SU-DHL-6 (cell line): Measurements from ENCODE around the gene SLC27A4.

Experiments
- H2AFZ ChIP-seq: fragments of 200-600 bp; sonication (generic); 2 replicates; pipeline ENCODE4 v1.6.1; 2014; ENCODE audit warnings: low read depth, mild to moderate bottlenecking, moderate library complexity, mixed read lengths, antibody characterized with exemption, low read length; ENCODE audit not compliant: severe bottlenecking
- H3F3A ChIP-seq: fragments of 200-600 bp; shearing (Covaris generic); 2 replicates; pipeline ENCODE4 v1.6.0; 2016; ENCODE audit warnings: antibody characterized with exemption, mild to moderate bottlenecking; ENCODE audit not compliant: insufficient read depth
- H3K27ac ChIP-seq: fragments of 200-600 bp; sonication (generic); 2 replicates; pipeline ENCODE4 v1.5.1; 2016; ENCODE audit warnings: low read depth, mild to moderate bottlenecking, low read length, moderate library complexity, mixed read lengths
- H3K27me3 ChIP-seq: fragments of 200-600 bp; sonication (generic), shearing (Covaris generic); 2 replicates; pipeline ENCODE4 v1.6.0; 2014; ENCODE audit warnings: mild to moderate bottlenecking, low read length
- H3K36me3 ChIP-seq: fragments of 200-600 bp; sonication (generic); 2 replicates; pipeline ENCODE4 v1.6.1; 2014; ENCODE audit warnings: mild to moderate bottlenecking, low read length, mixed read lengths
- H3K4me2 ChIP-seq: fragments of 300-600, 200-600 bp; shearing (Covaris generic), sonication (generic); 2 replicates; pipeline ENCODE4 v1.6.0; 2014; ENCODE audit warnings: low read length, low read depth, mild to moderate bottlenecking; ENCODE audit not compliant: poor library complexity, severe bottlenecking
- H3K4me3 ChIP-seq: fragments of 200-600 bp; sonication (generic); 2 replicates; pipeline ENCODE4 v1.5.1; 2014; ENCODE audit warnings: antibody characterized with exemption, low read length, mild to moderate bottlenecking, mixed read lengths; ENCODE audit not compliant: insufficient read depth, poor library complexity, severe bottlenecking
- H3K79me2 ChIP-seq: fragments of 200-600 bp; sonication (generic); 2 replicates; pipeline ENCODE4 v1.6.1; 2014; ENCODE audit warnings: mild to moderate bottlenecking, low read length, moderate library complexity; ENCODE audit not compliant: insufficient read depth
- H3K9ac ChIP-seq: fragments of 200-600 bp; sonication (generic); 2 replicates; pipeline ENCODE4 v1.7.0; 2014; ENCODE audit warnings: mild to moderate bottlenecking, low read length
- H3K9me2 ChIP-seq: fragments of 200-600 bp; sonication (generic); replicated peaks from 2 replicates; pipeline ENCODE4 v1.6.1; 2014; ENCODE audit warnings: low read length; ENCODE audit not compliant: insufficient read depth
- H3K9me3 ChIP-seq: fragments of 200-600 bp; sonication (generic); 2 replicates; pipeline ENCODE4 v1.6.1; 2014; ENCODE audit warnings: low read length, mixed read lengths; ENCODE audit not compliant: insufficient read depth
- H4K20me1 ChIP-seq: fragments of 200-600 bp; sonication (generic); 2 replicates; pipeline ENCODE4 v1.6.1; 2014; ENCODE audit warnings: low read depth, mild to moderate bottlenecking, antibody characterized with exemption, low read length, moderate library complexity, mixed read lengths
- EZH2phosphoT487 ChIP-seq: fragments of 200-600 bp; sonication (generic), shearing (Covaris generic); conservative IDR thresholded peaks from 2 replicates; pipeline ENCODE4 v1.6.1; 2018; ENCODE audit warnings: mild to moderate bottlenecking, antibody characterized with exemption, low read length, moderate library complexity, mixed read lengths
- TF ChIP-seq, protein P1 (sequence below): fragments of 200-600 bp; sonication (generic); IDR thresholded peaks from one replicate; pipeline ENCODE4 v1.5.1; 2017; ENCODE audit warnings: antibody characterized with exemption, mild to moderate bottlenecking, low read length, moderate library complexity; ENCODE audit not compliant: insufficient read depth, poor library complexity, severe bottlenecking

Gene SLC27A4

DNA sequence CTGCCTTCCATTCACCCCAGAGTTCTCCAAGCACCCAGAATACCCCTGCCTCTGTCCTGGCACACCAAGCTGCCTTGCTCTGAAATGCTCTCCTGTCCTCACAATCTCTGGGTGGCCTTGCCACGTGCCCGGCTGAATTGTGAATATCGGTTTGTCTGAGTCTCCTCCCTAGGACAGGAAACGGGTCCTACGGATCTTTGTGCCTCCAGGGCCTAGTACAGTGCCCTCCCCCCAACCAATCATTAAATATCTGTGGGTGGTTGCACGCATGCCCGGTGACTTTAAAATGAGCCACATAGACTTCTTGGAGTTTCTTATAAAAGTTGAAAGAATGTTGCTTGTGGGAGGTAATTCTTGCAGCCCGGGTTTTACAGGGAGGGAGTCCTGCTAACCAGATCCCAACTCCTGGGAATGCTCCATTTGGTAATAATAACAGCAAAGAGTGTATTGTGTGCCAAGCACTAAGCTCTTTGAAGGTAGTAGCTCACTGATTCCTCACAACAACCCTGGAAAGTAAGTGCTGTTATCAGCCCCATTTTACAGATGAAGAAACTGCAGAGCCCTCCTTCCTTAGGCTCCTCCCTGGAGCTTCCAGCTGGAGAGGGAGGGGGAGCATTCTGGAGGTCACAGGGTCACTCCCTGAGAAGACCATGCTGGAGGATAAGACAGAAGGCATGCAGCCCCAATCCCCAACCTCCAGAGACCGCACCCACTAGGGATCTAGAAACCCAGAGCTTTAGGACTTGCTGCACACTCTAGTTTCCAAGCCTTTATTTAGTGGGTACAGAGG, 54.2 kb downstream of the SLC27A4 start:
- Histone ChIP-seq H3F3A (no peaks in the 10 kb centered on the region), H3K9me2 (no peaks in the 10 kb centered on the region), H3K4me2 (no peak overlapping the region), H3K27ac (no peak overlapping the region), H3K27me3 (no peaks in the 10 kb centered on the region), H3K9me3 (no peaks in the 10 kb centered on the region), H3K79me2 (no peaks in the 10 kb centered on the region), H3K4me3 (no peak overlapping the region), H3K36me3 (no peaks in the 10 kb centered on the region), H4K20me1 (no peaks in the 10 kb centered on the region), H2AFZ (no peak overlapping the region), H3K9ac (no peak overlapping the region)
- TF ChIP-seq EZH2phosphoT487, result no peak

DNA sequence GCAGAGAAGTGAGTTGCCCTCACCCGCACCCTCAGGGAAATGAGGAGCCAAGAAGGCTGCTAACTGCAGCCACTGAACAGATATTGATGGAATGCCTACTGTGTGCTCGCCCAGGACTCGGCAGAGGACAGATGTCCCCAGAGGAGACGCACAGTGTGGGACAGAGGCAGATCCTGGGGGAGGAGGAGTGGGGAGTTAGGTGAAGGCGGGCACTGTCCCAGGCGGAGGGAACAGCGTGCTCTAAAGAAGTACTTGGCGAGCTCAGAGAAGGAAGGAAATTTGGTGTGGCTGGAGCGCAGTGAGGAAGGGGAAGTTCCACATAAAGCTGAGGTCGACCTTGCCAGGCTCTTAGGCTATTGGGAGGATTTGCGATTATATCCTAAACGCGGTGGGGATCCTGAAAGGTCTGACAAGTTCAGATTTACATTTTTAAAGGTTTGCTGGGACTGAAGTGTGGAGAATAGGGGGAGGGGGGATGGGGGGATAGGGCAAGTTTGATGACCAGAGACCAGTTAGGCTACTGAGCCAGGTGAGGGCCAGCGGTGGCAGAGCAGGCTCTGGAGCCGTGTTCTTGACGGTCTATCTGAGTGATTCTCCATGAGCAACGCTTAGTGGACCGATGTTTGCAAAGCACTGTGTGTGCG, 56.8 kb downstream of the SLC27A4 start:
- H3K27me3 ChIP-seq, result no peaks in the 10 kb centered on the region

DNA sequence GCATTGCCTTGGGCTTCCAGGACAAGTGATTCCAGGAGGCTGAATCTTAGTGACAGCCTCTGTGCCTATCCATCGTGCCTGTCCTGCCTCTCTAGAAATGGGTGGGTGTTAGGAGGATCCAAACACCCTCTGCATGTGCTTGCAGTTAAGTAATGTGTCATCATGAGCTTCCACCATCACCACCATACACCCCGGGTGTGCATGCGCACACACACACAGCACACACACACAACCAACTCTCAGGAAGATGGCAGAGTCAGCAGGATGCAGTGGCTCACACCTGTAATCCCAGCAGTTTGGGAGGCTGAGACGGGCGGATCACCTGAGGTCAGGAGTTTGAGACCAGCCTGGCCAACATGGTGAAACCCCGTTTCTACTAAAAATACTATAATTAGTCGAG, 57.5 kb downstream of the SLC27A4 start:
- no peaks in the 10 kb centered on the region for H3K36me3 ChIP-seq
- no peak overlapping the region for H3K9ac ChIP-seq
- H3F3A ChIP-seq, result no peaks in the 10 kb centered on the region
- no peaks in the 10 kb centered on the region for H3K9me3 ChIP-seq
- no peaks in the 10 kb centered on the region for H4K20me1 ChIP-seq
- no peak overlapping the region for H3K27ac ChIP-seq
- no peaks in the 10 kb centered on the region for H3K27me3 ChIP-seq
- H2AFZ ChIP-seq, result no peak overlapping the region
- H3K79me2 ChIP-seq, result no peaks in the 10 kb centered on the region
- H3K4me3 ChIP-seq, result no peak overlapping the region
- no peaks in the 10 kb centered on the region for H3K9me2 ChIP-seq
- H3K4me2 ChIP-seq, result no peak overlapping the region
- TF ChIP-seq, protein P1, sequence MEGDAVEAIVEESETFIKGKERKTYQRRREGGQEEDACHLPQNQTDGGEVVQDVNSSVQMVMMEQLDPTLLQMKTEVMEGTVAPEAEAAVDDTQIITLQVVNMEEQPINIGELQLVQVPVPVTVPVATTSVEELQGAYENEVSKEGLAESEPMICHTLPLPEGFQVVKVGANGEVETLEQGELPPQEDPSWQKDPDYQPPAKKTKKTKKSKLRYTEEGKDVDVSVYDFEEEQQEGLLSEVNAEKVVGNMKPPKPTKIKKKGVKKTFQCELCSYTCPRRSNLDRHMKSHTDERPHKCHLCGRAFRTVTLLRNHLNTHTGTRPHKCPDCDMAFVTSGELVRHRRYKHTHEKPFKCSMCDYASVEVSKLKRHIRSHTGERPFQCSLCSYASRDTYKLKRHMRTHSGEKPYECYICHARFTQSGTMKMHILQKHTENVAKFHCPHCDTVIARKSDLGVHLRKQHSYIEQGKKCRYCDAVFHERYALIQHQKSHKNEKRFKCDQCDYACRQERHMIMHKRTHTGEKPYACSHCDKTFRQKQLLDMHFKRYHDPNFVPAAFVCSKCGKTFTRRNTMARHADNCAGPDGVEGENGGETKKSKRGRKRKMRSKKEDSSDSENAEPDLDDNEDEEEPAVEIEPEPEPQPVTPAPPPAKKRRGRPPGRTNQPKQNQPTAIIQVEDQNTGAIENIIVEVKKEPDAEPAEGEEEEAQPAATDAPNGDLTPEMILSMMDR, result no peak
- no peak for TF ChIP-seq EZH2phosphoT487

More for the DNA sequence above, 56.8 kb downstream of the SLC27A4 start:
- Histone ChIP-seq H3K9me3 (no peaks in the 10 kb centered on the region), H3K27ac (no peak overlapping the region), H3K9me2 (no peaks in the 10 kb centered on the region), H4K20me1 (no peaks in the 10 kb centered on the region), H3K36me3 (no peaks in the 10 kb centered on the region), H3K4me3 (no peak overlapping the region), H2AFZ (no peak overlapping the region), H3K79me2 (no peaks in the 10 kb centered on the region), H3K4me2 (no peak overlapping the region), H3F3A (no peaks in the 10 kb centered on the region), H3K9ac (no peak overlapping the region)
- TF ChIP-seq EZH2phosphoT487, result no peak
- TF ChIP-seq, protein P1, result no peak

DNA sequence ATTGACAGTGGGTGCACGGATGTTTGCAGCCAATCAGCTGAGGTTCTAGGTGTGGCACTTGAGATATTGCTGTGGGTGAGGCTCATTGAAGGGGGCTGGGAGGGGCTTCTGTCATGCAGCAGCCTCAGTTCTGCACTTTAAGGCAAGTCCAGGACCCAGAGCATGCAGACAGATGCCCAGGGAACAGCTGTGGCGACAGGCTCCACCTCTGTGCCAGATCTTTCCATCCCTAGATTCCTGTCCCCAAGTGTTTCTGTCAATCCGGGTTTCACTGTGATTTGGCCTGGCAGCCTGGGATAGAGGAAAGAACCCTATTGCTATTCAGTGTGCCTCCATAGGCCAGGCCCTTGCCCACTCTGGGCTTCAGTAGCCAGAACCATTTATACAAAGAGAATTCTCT, 59.5 kb downstream of the SLC27A4 start:
- Histone ChIP-seq H3K27ac (no peak overlapping the region), H3K27me3 (no peaks in the 10 kb centered on the region), H3K9ac (no peak overlapping the region), H3K36me3 (no peaks in the 10 kb centered on the region), H2AFZ (no peak overlapping the region), H3K9me3 (no peaks in the 10 kb centered on the region), H3K4me2 (no peak overlapping the region), H3K4me3 (no peak overlapping the region), H3K9me2 (no peaks in the 10 kb centered on the region), H3F3A (no peaks in the 10 kb centered on the region), H3K79me2 (no peaks in the 10 kb centered on the region), H4K20me1 (no peaks in the 10 kb centered on the region)
- no peak for TF ChIP-seq EZH2phosphoT487
- TF ChIP-seq, protein P1, result no peak
